GM21367 (cell line): ENCODE measurements around the gene GPRIN2.
"Not testable (repeated sequence)": the region's sequence is repeated elsewhere in the genome, so short reads cannot be mapped to it uniquely, and the experiment has no call there.

ENCODE experiments used
- ATAC-seq: cut with Tn5 transposase; IDR thresholded peaks from one replicate; pipeline ENCODE4 v1.9.1; 2021; ENCODE audit not compliant: unreplicated experiment

The GPRIN2 gene

GRCh38 chr10:46570655-46571054 is 14.2 kb upstream of the GPRIN2 start:
- not testable (repeated sequence) for ATAC-seq

DNA sequence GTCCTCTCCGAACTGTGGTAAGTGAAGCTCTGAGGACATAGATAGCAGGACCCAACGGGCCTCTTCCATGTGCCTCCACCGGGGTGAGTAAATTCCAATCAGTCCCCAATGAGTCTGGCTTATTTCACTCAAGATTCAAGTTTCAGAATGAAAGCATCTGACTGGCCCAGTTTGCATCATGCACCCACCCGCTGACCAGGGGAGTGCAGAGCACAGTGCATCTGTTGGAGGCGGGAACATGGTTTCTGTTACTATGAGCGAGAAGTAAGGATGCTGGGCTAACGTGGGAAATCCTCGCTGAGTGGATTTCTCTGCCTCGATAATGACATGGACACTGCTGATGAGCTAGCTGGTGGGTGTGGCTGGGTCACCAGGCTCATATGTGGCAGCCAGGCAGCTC is 10.7 kb upstream of the GPRIN2 start:
- ATAC-seq, result not testable (repeated sequence)

DNA sequence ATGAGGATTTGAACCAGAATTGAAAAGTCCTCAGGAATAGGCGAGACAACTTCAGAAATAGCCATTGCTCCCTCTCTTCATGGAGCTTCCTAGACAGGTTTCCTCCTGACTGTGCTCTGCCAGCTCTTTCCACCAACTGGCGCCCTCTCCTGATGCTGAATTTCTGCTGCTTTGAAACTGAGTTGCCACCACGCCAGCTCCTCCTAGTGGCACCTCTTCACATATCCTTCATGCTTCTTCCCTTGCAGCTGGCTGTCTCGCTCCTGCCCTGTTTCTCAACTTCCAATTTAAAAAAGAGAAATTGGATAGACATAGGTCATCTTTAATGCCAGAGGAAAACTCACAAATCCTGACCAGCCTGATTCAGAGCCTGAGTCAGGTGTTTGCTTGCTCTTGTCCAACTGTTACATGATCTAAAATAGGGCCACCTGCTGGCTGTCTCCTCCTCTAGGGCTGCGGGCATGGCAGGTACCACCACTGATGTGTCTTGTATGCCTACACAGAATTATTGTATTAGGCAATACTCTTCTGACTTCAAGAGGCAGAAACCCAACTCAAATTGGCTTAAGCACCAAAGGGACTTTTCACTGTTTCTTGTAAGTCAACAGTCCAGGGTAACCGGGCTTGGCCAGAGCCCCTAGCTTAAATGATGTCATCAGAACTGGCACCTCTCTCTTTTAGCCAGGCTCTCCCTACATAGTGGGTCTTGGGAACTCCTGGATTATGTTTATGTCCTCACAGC is 9.3 kb upstream of the GPRIN2 start:
- peak; percentile 72 for ATAC-seq

GRCh38 chr10:46560952-46561351 is 4.5 kb upstream of the GPRIN2 start:
- ATAC-seq, result no peak

- ATAC-seq, result no peak
Observed at GRCh38 chr10:46560381-46560780, 3.9 kb upstream of the GPRIN2 start.

- no peak for ATAC-seq
Observed at GRCh38 chr10:46559231-46559671, 2.8 kb upstream of the GPRIN2 start.

DNA sequence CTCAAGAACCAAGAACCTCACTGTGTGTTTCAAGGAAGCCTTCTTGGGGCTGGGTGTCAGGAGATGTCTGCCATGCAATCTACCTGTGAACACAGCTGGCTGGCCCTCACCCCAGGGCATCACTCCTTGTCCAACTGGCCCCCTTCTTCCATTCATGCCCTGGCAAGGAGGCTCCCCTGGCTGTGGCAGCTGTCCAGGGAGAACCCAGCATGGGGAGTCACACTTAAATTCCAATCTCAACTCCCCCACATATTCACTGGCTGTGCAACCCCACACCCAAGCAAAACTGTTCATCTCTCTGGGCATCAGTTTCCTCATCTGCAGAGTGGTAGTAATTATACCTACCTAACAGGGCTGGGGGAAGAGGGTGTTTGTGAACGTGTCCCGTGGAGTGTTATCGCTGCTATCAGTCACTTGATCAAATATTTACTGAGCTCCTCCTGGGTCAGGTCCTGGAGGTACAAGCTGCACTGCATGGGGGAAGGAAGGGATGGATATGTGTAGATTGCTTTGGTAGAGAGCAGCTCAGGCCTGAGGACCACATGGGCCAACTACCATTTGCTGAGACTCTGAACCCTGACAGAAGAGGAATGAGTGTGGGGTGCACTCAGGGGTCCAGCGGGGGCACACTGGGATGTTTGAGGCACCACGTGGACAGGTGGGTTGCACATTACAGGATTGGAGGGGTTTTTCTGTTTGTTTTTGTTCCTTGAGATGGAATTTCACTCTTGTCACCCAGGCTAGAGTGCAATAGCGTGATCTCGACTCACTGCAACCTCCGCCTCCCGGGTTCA is 2.1 kb upstream of the GPRIN2 start:
- ATAC-seq, result no peak

DNA sequence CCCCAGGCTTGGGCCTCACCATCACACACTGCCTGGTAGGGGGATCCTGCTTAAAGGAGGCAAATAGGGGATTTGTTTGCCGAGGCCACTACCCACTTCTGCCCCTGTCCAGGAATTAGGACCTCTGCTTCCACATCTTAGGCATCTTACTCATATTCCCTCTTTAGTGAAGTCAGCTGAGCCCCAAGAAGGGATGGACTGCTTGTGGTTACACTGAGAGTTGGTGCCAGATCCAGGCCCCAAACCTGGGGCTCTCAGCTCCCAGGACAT is 1.6 kb upstream of the GPRIN2 start:
- no peak for ATAC-seq

DNA sequence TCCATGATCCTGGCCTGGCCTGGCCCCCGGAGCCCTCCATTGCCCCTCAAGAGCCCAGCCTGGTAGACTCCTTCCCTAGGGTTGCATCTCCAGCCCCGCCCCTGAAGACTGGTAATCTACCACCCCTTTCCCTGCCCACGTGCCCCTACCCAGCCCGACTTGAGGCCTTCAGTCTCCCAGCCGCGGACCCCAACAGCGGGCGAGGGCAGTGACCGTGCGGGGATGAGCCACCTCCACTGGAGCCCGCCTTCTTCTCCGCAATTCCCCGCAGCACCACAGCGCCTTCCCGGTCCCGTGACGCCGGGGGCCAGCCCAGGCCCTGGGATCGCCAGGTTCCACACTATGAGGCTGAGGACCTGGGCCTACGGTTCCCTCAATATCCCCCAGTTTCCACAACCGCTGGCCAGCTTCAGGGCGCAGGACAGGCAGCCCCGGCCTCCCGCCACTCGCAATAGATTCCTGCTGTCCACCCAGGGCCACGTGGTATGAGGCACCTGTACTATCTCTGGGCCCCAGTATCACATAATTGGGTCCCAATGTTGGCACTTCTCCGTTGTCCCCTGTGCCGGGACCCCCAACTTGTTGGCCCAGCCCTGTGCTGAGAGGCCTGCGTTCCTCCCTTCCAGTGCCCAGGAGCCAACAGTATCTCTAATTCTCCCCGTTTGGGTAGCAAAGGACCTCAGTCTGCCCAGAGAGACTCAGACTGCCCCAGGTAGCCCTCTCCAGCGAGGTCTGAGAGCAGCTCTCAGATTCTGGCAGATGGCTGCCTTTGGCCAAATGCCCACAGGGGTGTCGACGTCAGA is 1.1 kb upstream of the GPRIN2 start:
- no peak for ATAC-seq

- no peak for ATAC-seq
Observed at GRCh38 chr10:46555713-46556514, 544 bp downstream of the GPRIN2 start.

DNA sequence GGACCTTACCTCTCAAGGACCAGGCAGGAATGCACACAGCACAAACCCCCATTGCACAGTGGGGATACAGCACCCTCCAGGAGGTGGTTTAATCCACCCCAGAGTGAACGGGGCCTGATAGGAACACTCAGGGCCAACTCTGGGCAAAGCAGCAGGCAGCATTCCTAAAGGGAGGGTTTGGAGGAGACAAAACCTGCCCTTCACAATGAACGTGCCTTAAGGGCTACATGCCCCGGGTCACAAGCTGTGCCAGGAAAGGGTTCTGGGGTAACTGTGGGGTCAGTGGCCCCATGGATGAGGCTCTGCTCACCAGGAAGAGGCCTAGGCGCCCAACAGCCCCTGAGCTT is 1.1 kb downstream of the GPRIN2 start:
- ATAC-seq, result no peak

- no peak for ATAC-seq
Observed at GRCh38 chr10:46554166-46554781, 2.2 kb downstream of the GPRIN2 start.

DNA sequence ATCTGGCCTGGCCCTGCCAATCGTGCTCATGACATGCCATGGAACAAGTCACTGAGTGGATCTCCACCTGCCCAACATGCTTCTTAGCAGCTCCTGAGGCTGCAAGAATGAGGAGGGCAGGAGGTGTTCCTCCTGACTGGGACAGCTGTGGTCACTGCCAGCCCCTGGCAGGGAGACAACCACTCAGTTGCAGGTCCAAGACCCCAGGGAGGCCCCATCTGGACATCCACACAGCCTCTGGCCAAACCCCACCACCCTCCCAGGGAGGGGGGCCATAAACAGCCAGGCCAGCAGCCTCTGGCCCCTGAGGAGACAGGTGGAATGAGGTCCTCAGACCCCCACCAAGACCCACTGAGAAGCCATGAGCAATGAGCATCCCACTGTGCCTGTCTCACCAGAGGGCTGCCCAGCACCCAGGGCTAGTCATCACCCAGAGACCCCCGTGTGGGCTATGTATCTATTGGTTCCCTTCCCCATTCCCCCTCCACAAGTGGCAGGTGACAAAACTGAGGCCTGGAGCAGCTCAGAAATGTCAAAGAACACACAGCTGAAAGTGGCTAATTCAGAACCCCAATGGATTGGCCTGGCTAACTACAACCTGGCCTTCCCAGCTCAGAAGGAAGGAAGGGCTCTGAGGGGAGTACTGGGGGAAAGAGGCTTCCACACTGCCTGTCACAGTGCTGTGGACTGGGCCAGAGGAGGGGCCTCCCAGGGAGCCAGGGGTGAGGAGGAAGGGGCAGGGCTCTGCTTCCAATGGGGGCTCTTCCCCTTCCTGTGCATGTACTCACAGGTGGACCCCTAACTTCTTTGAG is 3.0 kb downstream of the GPRIN2 start:
- ATAC-seq, result no peak

- ATAC-seq, result no peak
Observed at GRCh38 chr10:46552526-46553237, 3.8 kb downstream of the GPRIN2 start.

GRCh38 chr10:46551701-46552525 is 4.5 kb downstream of the GPRIN2 start:
- ATAC-seq, result no peak

GRCh38 chr10:46550795-46551700 is 5.4 kb downstream of the GPRIN2 start:
- ATAC-seq, result no peak

DNA sequence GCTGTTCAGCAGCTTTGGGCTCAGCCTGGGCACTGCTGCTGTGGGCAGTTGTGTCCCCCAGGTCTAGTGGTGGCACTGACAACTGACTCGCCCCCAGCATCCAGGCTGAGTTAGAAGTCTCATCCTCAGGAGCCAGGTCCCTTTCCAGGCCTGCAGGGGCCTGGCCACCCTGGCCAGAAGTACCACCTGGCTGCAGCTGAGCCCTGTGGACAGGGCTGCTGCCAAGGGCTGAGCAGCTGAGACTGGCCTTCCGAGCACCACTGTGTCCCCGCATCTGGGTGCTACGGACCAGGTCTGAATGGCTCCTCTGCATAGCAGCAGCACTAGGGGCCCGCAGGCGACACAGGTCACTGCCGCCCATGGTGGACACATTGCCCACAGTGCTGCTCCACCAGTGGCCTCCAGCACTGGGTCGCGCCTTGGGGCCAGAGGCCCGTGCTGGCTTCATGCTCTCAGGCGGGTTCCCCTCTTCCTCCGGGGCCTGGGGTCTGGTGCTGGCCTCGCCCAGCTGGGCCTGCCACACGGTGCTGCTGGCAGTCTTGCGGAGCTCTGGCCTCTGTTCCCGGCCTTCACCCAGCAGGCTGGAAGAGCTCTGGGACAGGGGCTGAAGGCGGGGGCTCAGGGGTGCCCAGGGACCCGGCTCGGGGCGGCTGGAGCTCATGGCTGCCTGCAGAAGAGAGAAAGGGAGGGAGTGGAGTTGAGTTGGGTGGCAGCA is 6.2 kb downstream of the GPRIN2 start:
- ATAC-seq, result no peak
